C1 segment of cervical spinal cord (tissue), 14 donors: ENCODE results near the gene PNPLA7.

Source experiments
- DNase-seq, 14 donors: peaks; one replicate each; lab custom pipeline; 2025; lab: John Stamatoyannopoulos, UW

Gene PNPLA7

GRCh38 chr9:137436761-137437600, 113.2 kb downstream of the PNPLA7 start:
- DNase-seq: no peak

GRCh38 chr9:137435980-137436760, 114.0 kb downstream of the PNPLA7 start:
- DNase-seq: no peak

GRCh38 chr9:137435381-137435891, 114.8 kb downstream of the PNPLA7 start:
- DNase-seq: no peak

GRCh38 chr9:137434498-137435380, 115.5 kb downstream of the PNPLA7 start:
- DNase-seq: no peak

- DNase-seq: no peak
Measured at GRCh38 chr9:137433916-137434431, 116.2 kb downstream of the PNPLA7 start.

- no peak for DNase-seq
Measured at GRCh38 chr9:137433349-137433915, 116.8 kb downstream of the PNPLA7 start.

- no peak for DNase-seq
Measured at GRCh38 chr9:137432687-137433348, 117.4 kb downstream of the PNPLA7 start.

GRCh38 chr9:137431416-137431931, 118.7 kb downstream of the PNPLA7 start:
- no peak for DNase-seq

- no peak for DNase-seq
Measured at GRCh38 chr9:137430723-137431415, 119.3 kb downstream of the PNPLA7 start.

- DNase-seq: no peak
Measured at GRCh38 chr9:137429974-137430722, 120.1 kb downstream of the PNPLA7 start.

GRCh38 chr9:137429546-137429890, 120.7 kb downstream of the PNPLA7 start:
- DNase-seq: no peak

GRCh38 chr9:137428841-137429545, 121.2 kb downstream of the PNPLA7 start:
- DNase-seq: no peak

- DNase-seq: no peak
Measured at GRCh38 chr9:137428311-137428630, 121.9 kb downstream of the PNPLA7 start.

GRCh38 chr9:137427454-137428310, 122.5 kb downstream of the PNPLA7 start:
- no peak for DNase-seq

- DNase-seq: no peak
Measured at GRCh38 chr9:137426018-137426681, 124.1 kb downstream of the PNPLA7 start.

- no peak for DNase-seq
Measured at GRCh38 chr9:137423514-137424291, 126.5 kb downstream of the PNPLA7 start.
